A673 (cell line): ENCODE results near the gene ELAPOR1. TPM values are rescaled to one million over a fixed set of nuclear protein-coding genes. Genes with fewer than 3 reads are reported as not detected.

Experiments used
- BruUV-seq: library from RNA; stranded (reverse); fragments of 400-500 nt; replicated peaks from 2 replicates; lab custom pipeline; 2021; lab: Mats Ljungman, UMichigan
- CTCF ChIA-PET: fragments of 300-600 bp; sonication (Branson Sonifier 250); formaldehyde crosslinking; loops from one replicate; lab custom pipeline; 2022; ENCODE audit warnings: antibody characterized with exemption; lab: Charles Lee
- POLR2A ChIA-PET: fragments of 300-600 bp; sonication (Branson Sonifier 250); formaldehyde crosslinking; loops from one replicate; lab custom pipeline; 2022; ENCODE audit warnings: antibody characterized with exemption; ENCODE audit not compliant: low non-redundant PET; lab: Charles Lee
- DNase-seq: peaks from one replicate; pipeline ENCODE4 v3.0.0-alpha.2; 2015; ENCODE audit warnings: low spot score
- H3K27ac ChIP-seq: fragments of 200-600 bp; sonication (generic); 2 replicates; pipeline ENCODE4 v1.5.1; 2016; ENCODE audit warnings: mixed run types, low read depth, mild to moderate bottlenecking, mixed read lengths, antibody characterized with exemption, low read length; ENCODE audit not compliant: poor library complexity, severe bottlenecking
- H3K27me3 ChIP-seq: fragments of 200-600 bp; sonication (generic); replicated peaks from 2 replicates; pipeline ENCODE4 v1.6.1; 2017; ENCODE audit warnings: mixed run types, low read depth, mild to moderate bottlenecking, mixed read lengths, antibody characterized with exemption, low read length; ENCODE audit not compliant: insufficient read depth, poor library complexity
- H3K36me3 ChIP-seq: fragments of 200-600 bp; sonication (generic); 2 replicates; pipeline ENCODE4 v1.6.1; 2016; ENCODE audit warnings: mixed run types, mild to moderate bottlenecking, mixed read lengths, antibody characterized with exemption, low read length; ENCODE audit not compliant: insufficient read depth, poor library complexity, severe bottlenecking
- H3K4me1 ChIP-seq: fragments of 200-600 bp; sonication (generic); 2 replicates; pipeline ENCODE4 v1.6.1; 2017; ENCODE audit warnings: mixed run types, mild to moderate bottlenecking, mixed read lengths, antibody characterized with exemption, low read length; ENCODE audit not compliant: insufficient read depth, poor library complexity, severe bottlenecking
- H3K4me3 ChIP-seq: fragments of 200-600 bp; sonication (generic); 2 replicates; pipeline ENCODE4 v1.5.1; 2016; ENCODE audit warnings: low read depth, mixed run types, mild to moderate bottlenecking, mixed read lengths, low read length; ENCODE audit not compliant: poor library complexity, severe bottlenecking
- H3K9me3 ChIP-seq: fragments of 200-600 bp; sonication (generic); 2 replicates; pipeline ENCODE4 v1.6.1; 2016; ENCODE audit warnings: mixed run types, low read depth, mild to moderate bottlenecking, mixed read lengths, antibody characterized with exemption, low read length; ENCODE audit not compliant: poor library complexity, severe bottlenecking
- EZH2 ChIP-seq: fragments of 200-600 bp; sonication (generic); IDR thresholded peaks from 2 replicates; pipeline ENCODE4 v1.6.1; 2017; ENCODE audit warnings: borderline replicate concordance, low read depth, mild to moderate bottlenecking, mixed read lengths, antibody characterized with exemption, low read length; ENCODE audit not compliant: poor library complexity, severe bottlenecking
- intact Hi-C: fragments of 100-400 bp; cut with micrococcal nuclease; formaldehyde crosslinking; loops from one replicate; pipeline ENCODE4 v1.10.0; 2022; ENCODE audit not compliant: unreplicated experiment
- total RNA-seq: library from RNA; stranded (reverse); gene quantifications from 2 replicates; pipeline ENCODE4 v1.2.3, GENCODE V29; 2021
- TF ChIP-seq, protein P1 (sequence below): fragments of 300-800, 200-600 bp; sonication (generic); conservative IDR thresholded peaks from 2 replicates; pipeline ENCODE4 v1.5.1; 2017; ENCODE audit warnings: low read depth, mild to moderate bottlenecking, antibody characterized with exemption, low read length, moderate library complexity, mixed read lengths

The ELAPOR1 gene
- total RNA-seq, 1 experiment from 2014 or later: 0.24 TPM

DNA sequence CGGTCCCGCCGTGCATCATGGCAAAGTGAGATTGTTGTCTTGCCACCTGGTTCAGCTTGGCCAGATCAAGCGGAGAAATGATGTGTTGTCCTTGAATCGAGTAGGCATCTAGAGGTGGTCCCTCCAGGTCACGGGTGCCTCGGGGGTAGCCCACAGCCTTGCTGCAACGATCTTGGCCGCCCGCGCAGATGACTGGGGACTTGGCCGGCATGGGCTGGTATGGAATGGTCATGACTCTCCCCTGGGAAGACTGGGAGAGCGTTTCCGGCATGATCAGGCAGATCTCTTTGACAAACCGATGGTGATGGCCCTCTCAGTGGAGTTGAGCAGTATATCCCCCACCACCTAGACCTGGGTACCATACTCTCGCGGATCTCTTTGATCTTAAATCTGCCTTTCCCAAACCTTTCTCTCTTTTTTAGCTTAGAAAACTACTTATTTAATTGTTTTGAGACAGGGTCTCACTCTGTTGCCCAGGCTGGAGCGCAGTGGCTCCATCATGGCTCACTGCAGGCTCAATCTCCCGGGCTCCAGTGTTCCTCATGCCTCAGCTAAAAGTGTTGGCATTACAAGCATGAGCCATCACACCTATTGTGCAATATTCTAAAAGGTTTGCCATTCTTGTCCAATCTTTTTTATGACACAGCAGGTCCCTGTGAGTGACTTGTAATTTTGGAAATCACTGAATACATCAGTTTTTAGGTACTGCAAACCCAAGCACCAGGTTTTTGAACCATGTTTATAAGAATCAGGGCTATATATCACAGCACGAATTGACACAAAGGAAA lies 9.4 kb upstream of the ELAPOR1 start:
- intact Hi-C loops: loop anchor here (10.0 kb wide), 1 partner anchor 140 kb away; the partner anchor contains the start of gene CLCC1
- Histone ChIP-seq H3K27me3 (no peaks in the 10 kb centered on the region), H3K36me3 (no peaks in the 10 kb centered on the region), H3K9me3 (no peaks in the 10 kb centered on the region), H3K27ac (no peak overlapping the region), H3K4me3 (no peak overlapping the region), H3K4me1 (peaks cover 4% of the 10 kb centered on the region)
- BruUV-seq: no TSS peak
- ChIA-PET CTCF (no interaction called here), POLR2A (no interaction called here)
- DNase-seq: no peak
- TF ChIP-seq EZH2: no peak
- TF ChIP-seq, protein P1, sequence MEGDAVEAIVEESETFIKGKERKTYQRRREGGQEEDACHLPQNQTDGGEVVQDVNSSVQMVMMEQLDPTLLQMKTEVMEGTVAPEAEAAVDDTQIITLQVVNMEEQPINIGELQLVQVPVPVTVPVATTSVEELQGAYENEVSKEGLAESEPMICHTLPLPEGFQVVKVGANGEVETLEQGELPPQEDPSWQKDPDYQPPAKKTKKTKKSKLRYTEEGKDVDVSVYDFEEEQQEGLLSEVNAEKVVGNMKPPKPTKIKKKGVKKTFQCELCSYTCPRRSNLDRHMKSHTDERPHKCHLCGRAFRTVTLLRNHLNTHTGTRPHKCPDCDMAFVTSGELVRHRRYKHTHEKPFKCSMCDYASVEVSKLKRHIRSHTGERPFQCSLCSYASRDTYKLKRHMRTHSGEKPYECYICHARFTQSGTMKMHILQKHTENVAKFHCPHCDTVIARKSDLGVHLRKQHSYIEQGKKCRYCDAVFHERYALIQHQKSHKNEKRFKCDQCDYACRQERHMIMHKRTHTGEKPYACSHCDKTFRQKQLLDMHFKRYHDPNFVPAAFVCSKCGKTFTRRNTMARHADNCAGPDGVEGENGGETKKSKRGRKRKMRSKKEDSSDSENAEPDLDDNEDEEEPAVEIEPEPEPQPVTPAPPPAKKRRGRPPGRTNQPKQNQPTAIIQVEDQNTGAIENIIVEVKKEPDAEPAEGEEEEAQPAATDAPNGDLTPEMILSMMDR: no peak

DNA sequence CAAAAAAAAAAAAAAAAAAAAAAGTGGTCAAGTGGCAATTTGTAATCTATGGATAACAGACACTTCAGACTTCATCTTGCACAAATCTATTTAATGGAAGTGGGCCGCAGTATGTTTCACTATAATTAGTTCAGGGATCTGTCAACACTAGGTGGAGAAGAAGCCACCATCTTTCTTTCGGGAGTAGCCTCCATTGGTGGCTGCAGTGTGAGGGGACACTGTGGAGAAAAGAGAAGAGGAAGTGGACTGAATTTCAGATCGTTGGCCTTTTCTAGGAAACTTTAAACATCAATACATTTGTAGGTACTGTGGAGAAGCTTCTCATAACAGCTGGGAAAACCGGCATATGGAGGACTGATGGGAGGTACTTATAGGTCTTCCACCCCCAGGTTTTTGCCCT lies 8.0 kb upstream of the ELAPOR1 start:
- no TSS peak for BruUV-seq
- Histone ChIP-seq H3K9me3 (no peaks in the 10 kb centered on the region), H3K4me3 (no peak overlapping the region), H3K36me3 (no peaks in the 10 kb centered on the region), H3K27me3 (no peaks in the 10 kb centered on the region), H3K27ac (no peak overlapping the region), H3K4me1 (peaks cover 4% of the 10 kb centered on the region)
- DNase-seq: no peak
- POLR2A ChIA-PET: no interaction called here
- CTCF ChIA-PET: no interaction called here
- no peak for TF ChIP-seq EZH2
- TF ChIP-seq, protein P1: no peak
- intact Hi-C loops: loop anchor here (10.0 kb wide), 1 partner anchor 141 kb away; the partner anchor contains the start of gene CLCC1

DNA sequence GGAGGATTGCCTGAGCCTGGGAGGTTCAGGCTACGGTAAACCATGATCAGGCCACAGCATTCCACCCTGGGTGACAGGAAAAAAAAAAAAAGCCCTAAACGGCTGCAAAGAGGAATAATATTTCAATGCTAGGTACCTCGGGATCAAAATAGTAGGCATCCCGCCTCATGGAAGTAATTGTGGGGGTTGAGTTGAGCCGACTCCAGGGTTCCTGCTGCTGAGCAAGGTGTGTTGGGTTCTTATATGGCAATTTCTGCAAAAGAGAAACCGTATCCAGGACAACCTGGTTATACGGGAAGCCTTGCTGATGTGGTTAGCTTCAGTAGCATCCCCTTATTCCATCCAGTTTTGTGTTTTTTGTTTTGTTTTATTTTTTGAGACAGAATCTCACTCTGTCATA lies 6.1 kb upstream of the ELAPOR1 start:
- Histone ChIP-seq H3K36me3 (no peaks in the 10 kb centered on the region), H3K27ac (no peak overlapping the region), H3K9me3 (no peaks in the 10 kb centered on the region), H3K4me3 (no peak overlapping the region), H3K27me3 (peaks cover 1% of the 10 kb centered on the region), H3K4me1 (peaks cover 10% of the 10 kb centered on the region)
- intact Hi-C loops: loop anchor here (10.0 kb wide), 1 partner anchor 143 kb away; the partner anchor contains the start of gene CLCC1
- TF ChIP-seq EZH2: no peak
- no peak for DNase-seq
- BruUV-seq: no TSS peak
- ChIA-PET POLR2A (interaction anchor here (0.6 kb wide), 1 partner anchor 144 kb away, joined by 7 read pairs; the partner anchor contains the start of gene CLCC1), CTCF (no interaction called here)
